ENCODE results near the gene EPDR1. TPM values are rescaled to one million over a fixed set of nuclear protein-coding genes. Genes with fewer than 3 reads are reported as not detected.

Gene EPDR1
- total RNA-seq, 1 experiment from 2014 or later: 24.6 TPM

GRCh38 chr7:37984750-37985390, 64.4 kb downstream of the EPDR1 start:
- intact Hi-C loops (cut with micrococcal nuclease; ENCODE audit: unreplicated experiment): no loop called here
- H3K9me3 ChIP-seq (ENCODE audit: low read depth, low read length, poor library complexity, severe bottlenecking): no peaks in the 10 kb centered on the region
- H3K4me3 ChIP-seq (ENCODE audit: low read depth, low read length, poor library complexity, severe bottlenecking): no peak overlapping the region
- H3K36me3 ChIP-seq (ENCODE audit: insufficient read depth, low read length, poor library complexity, severe bottlenecking): no peaks in the 10 kb centered on the region
- no peak overlapping the region for H3K27ac ChIP-seq (ENCODE audit: low read depth, low read length, poor library complexity, severe bottlenecking)
- no peaks in the 10 kb centered on the region for H3K4me1 ChIP-seq (ENCODE audit: insufficient read depth, low read length, poor library complexity, severe bottlenecking)
- TF ChIP-seq, protein P1, sequence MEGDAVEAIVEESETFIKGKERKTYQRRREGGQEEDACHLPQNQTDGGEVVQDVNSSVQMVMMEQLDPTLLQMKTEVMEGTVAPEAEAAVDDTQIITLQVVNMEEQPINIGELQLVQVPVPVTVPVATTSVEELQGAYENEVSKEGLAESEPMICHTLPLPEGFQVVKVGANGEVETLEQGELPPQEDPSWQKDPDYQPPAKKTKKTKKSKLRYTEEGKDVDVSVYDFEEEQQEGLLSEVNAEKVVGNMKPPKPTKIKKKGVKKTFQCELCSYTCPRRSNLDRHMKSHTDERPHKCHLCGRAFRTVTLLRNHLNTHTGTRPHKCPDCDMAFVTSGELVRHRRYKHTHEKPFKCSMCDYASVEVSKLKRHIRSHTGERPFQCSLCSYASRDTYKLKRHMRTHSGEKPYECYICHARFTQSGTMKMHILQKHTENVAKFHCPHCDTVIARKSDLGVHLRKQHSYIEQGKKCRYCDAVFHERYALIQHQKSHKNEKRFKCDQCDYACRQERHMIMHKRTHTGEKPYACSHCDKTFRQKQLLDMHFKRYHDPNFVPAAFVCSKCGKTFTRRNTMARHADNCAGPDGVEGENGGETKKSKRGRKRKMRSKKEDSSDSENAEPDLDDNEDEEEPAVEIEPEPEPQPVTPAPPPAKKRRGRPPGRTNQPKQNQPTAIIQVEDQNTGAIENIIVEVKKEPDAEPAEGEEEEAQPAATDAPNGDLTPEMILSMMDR (conservative IDR thresholded peaks at IDR 0.05; ENCODE audit: low read depth, low read length): no peak
- no peak for TF ChIP-seq EZH2 (IDR thresholded peaks at IDR 0.05; ENCODE audit: borderline replicate concordance, low read depth, low read length, poor library complexity, severe bottlenecking)
- ChIA-PET POLR2A (ENCODE audit: low non-redundant PET) (no interaction called here), CTCF (no interaction called here)
- DNase-seq (ENCODE audit: low spot score): no peak
- BruUV-seq (replicated peaks): no TSS peak
- no peaks in the 10 kb centered on the region for H3K27me3 ChIP-seq (replicated peaks; ENCODE audit: insufficient read depth, low read depth, low read length, poor library complexity)

DNA sequence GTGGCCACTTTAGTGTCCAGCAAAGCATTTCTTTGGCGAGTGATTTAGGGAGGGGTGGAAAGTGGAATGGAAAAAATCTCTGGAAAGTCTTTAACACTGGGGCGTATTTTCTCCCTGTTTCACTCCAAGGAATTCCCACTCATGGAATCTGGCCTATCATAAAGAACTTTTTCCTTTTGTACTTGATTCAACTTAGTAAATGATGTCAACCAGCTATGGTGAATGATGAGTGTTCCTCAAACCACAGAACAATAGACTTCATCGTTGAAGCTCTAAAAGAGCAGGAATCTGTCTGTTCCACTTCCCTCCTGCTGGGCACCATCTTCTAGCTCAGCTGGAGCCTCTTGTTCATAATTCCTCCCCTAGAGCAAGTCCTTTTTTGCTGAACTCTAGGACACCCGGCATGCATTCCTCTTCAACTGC, 66.5 kb downstream of the EPDR1 start:
- CTCF ChIA-PET: no interaction called here
- intact Hi-C loops (cut with micrococcal nuclease; ENCODE audit: unreplicated experiment): no loop called here

GRCh38 chr7:37987732-37988131, 67.3 kb downstream of the EPDR1 start:
- H3K36me3 ChIP-seq (ENCODE audit: insufficient read depth, low read length, poor library complexity, severe bottlenecking): no peaks in the 10 kb centered on the region
- no peaks in the 10 kb centered on the region for H3K4me1 ChIP-seq (ENCODE audit: insufficient read depth, low read length, poor library complexity, severe bottlenecking)
- H3K27ac ChIP-seq (ENCODE audit: low read depth, low read length, poor library complexity, severe bottlenecking): no peak overlapping the region
- DNase-seq (ENCODE audit: low spot score): no peak
- no peak overlapping the region for H3K4me3 ChIP-seq (ENCODE audit: low read depth, low read length, poor library complexity, severe bottlenecking)
- no TSS peak for BruUV-seq (replicated peaks)
- CTCF ChIA-PET: no interaction called here
- no peaks in the 10 kb centered on the region for H3K27me3 ChIP-seq (replicated peaks; ENCODE audit: insufficient read depth, low read depth, low read length, poor library complexity)
- intact Hi-C loops (cut with micrococcal nuclease; ENCODE audit: unreplicated experiment): no loop called here
- POLR2A ChIA-PET (ENCODE audit: low non-redundant PET): no interaction called here
- TF ChIP-seq, protein P1 (conservative IDR thresholded peaks at IDR 0.05; ENCODE audit: low read depth, low read length): no peak
- TF ChIP-seq EZH2 (IDR thresholded peaks at IDR 0.05; ENCODE audit: borderline replicate concordance, low read depth, low read length, poor library complexity, severe bottlenecking): no peak
- H3K9me3 ChIP-seq (ENCODE audit: low read depth, low read length, poor library complexity, severe bottlenecking): no peaks in the 10 kb centered on the region

More for the DNA sequence above, 66.5 kb downstream of the EPDR1 start:
- H3K9me3 ChIP-seq (ENCODE audit: low read depth, low read length, poor library complexity, severe bottlenecking): no peaks in the 10 kb centered on the region
- H3K27me3 ChIP-seq (replicated peaks; ENCODE audit: insufficient read depth, low read depth, low read length, poor library complexity): no peaks in the 10 kb centered on the region
- no peaks in the 10 kb centered on the region for H3K36me3 ChIP-seq (ENCODE audit: insufficient read depth, low read length, poor library complexity, severe bottlenecking)
- POLR2A ChIA-PET (ENCODE audit: low non-redundant PET): no interaction called here
- no TSS peak for BruUV-seq (replicated peaks)
- no peaks in the 10 kb centered on the region for H3K4me1 ChIP-seq (ENCODE audit: insufficient read depth, low read length, poor library complexity, severe bottlenecking)
- no peak for TF ChIP-seq EZH2 (IDR thresholded peaks at IDR 0.05; ENCODE audit: borderline replicate concordance, low read depth, low read length, poor library complexity, severe bottlenecking)
- TF ChIP-seq, protein P1 (conservative IDR thresholded peaks at IDR 0.05; ENCODE audit: low read depth, low read length): no peak
- H3K4me3 ChIP-seq (ENCODE audit: low read depth, low read length, poor library complexity, severe bottlenecking): no peak overlapping the region
- DNase-seq (ENCODE audit: low spot score): peak; percentile 52
- H3K27ac ChIP-seq (ENCODE audit: low read depth, low read length, poor library complexity, severe bottlenecking): no peak overlapping the region
